IPS-11a (cell line): Measurements from ENCODE around the gene CCDC172.

ENCODE experiments used
- H3K4me3 ChIP-seq: one replicate; pipeline ENCODE4 v1.5.1; 2013; ENCODE audit warnings: low read depth, low read length, control low read depth

CCDC172 gene

GRCh38 chr10:116324227-116324950, at the start of gene CCDC172:
Gene CCDC172 (plus strand): TSS chr10:116324448. CDS start chr10:116325012, 564 bp downstream.
- no peak within 1 kb of the TSS for H3K4me3 ChIP-seq

GRCh38 chr10:116276981-116277380, 47.3 kb upstream of the CCDC172 start:
- H3K4me3 ChIP-seq, result no peak overlapping the region

- no peak overlapping the region for H3K4me3 ChIP-seq
These were observed 45.4 kb upstream of the CCDC172 start for GRCh38 chr10:116278846-116279245.

- no peak overlapping the region for H3K4me3 ChIP-seq
These were observed 42.5 kb upstream of the CCDC172 start for GRCh38 chr10:116281775-116282174.

- no peak overlapping the region for H3K4me3 ChIP-seq
These were observed 37.5 kb upstream of the CCDC172 start for GRCh38 chr10:116286626-116287200.

GRCh38 chr10:116287906-116288501, 36.2 kb upstream of the CCDC172 start:
- no peak overlapping the region for H3K4me3 ChIP-seq

GRCh38 chr10:116289652-116290051, 34.6 kb upstream of the CCDC172 start:
- no peak overlapping the region for H3K4me3 ChIP-seq

GRCh38 chr10:116292493-116292892, 31.8 kb upstream of the CCDC172 start:
- no peak overlapping the region for H3K4me3 ChIP-seq

GRCh38 chr10:116296291-116296721, 27.9 kb upstream of the CCDC172 start:
- no peak overlapping the region for H3K4me3 ChIP-seq

GRCh38 chr10:116298586-116298985, 25.7 kb upstream of the CCDC172 start:
- no peak overlapping the region for H3K4me3 ChIP-seq

- H3K4me3 ChIP-seq, result no peak overlapping the region
These were observed 23.7 kb upstream of the CCDC172 start for GRCh38 chr10:116300542-116300941.

GRCh38 chr10:116304923-116305322, 19.3 kb upstream of the CCDC172 start:
- H3K4me3 ChIP-seq, result no peak overlapping the region

GRCh38 chr10:116306847-116307246, 17.4 kb upstream of the CCDC172 start:
- H3K4me3 ChIP-seq, result no peak overlapping the region

GRCh38 chr10:116307455-116307854, 16.8 kb upstream of the CCDC172 start:
- H3K4me3 ChIP-seq, result no peak overlapping the region

- no peak overlapping the region for H3K4me3 ChIP-seq
These were observed 13.2 kb upstream of the CCDC172 start for GRCh38 chr10:116311016-116311415.

GRCh38 chr10:116311706-116312490, 12.3 kb upstream of the CCDC172 start:
- H3K4me3 ChIP-seq, result no peak overlapping the region

GRCh38 chr10:116312548-116312947, 11.7 kb upstream of the CCDC172 start:
- H3K4me3 ChIP-seq, result no peak overlapping the region

GRCh38 chr10:116316503-116316902, 7.7 kb upstream of the CCDC172 start:
- no peak overlapping the region for H3K4me3 ChIP-seq

- H3K4me3 ChIP-seq, result peak overlapping the region; percentile 20
These were observed 845 bp downstream of the CCDC172 start for GRCh38 chr10:116324951-116325635.

- no peak overlapping the region for H3K4me3 ChIP-seq
These were observed 1.7 kb downstream of the CCDC172 start for GRCh38 chr10:116325987-116326386.

- H3K4me3 ChIP-seq, result no peak overlapping the region
These were observed 4.9 kb downstream of the CCDC172 start for GRCh38 chr10:116329153-116329552.
